HG03521 (cell line): ENCODE measurements around the gene AAGAB.

ENCODE experiments used
- ATAC-seq: cut with Tn5 transposase; IDR thresholded peaks from one replicate; pipeline ENCODE4 v1.9.1; 2021; ENCODE audit warnings: mild to moderate bottlenecking, moderate library complexity; ENCODE audit not compliant: unreplicated experiment

Gene AAGAB

GRCh38 chr15:67212684-67213367, 41.6 kb downstream of the AAGAB start:
- ATAC-seq: no peak

GRCh38 chr15:67210555-67211168, 43.8 kb downstream of the AAGAB start:
- ATAC-seq: no peak

- ATAC-seq: no peak
Measured at GRCh38 chr15:67208396-67208795, 46.1 kb downstream of the AAGAB start.

- ATAC-seq: no peak
Measured at GRCh38 chr15:67207555-67208207, 46.8 kb downstream of the AAGAB start.

- no peak for ATAC-seq
Measured at GRCh38 chr15:67202991-67203390, 51.5 kb downstream of the AAGAB start.

- ATAC-seq: no peak
Measured at GRCh38 chr15:67202091-67202490, 52.4 kb downstream of the AAGAB start.

- no peak for ATAC-seq
Measured at GRCh38 chr15:67201136-67201535, 53.3 kb downstream of the AAGAB start.

GRCh38 chr15:67199881-67200763, 54.3 kb downstream of the AAGAB start:
- ATAC-seq: no peak

GRCh38 chr15:67199391-67199790, 55.1 kb downstream of the AAGAB start:
- no peak for ATAC-seq

GRCh38 chr15:67198157-67198754, 56.2 kb downstream of the AAGAB start:
- no peak for ATAC-seq

- no peak for ATAC-seq
Measured at GRCh38 chr15:67197364-67197695, 57.1 kb downstream of the AAGAB start.

- no peak for ATAC-seq
Measured at GRCh38 chr15:67196672-67197363, 57.6 kb downstream of the AAGAB start.

GRCh38 chr15:67196222-67196621, 58.2 kb downstream of the AAGAB start:
- ATAC-seq: no peak

- no peak for ATAC-seq
Measured at GRCh38 chr15:67195305-67195704, 59.2 kb downstream of the AAGAB start.

GRCh38 chr15:67194171-67195114, 60.0 kb downstream of the AAGAB start:
- no peak for ATAC-seq

- ATAC-seq: no peak
Measured at GRCh38 chr15:67193223-67193990, 61.1 kb downstream of the AAGAB start.

GRCh38 chr15:67192185-67192820, 62.2 kb downstream of the AAGAB start:
- ATAC-seq: no peak

GRCh38 chr15:67190813-67191212, 63.6 kb downstream of the AAGAB start:
- ATAC-seq: no peak
